PC-9 (cell line): ENCODE results near the gene DPP7. TPM values are rescaled to one million over a fixed set of nuclear protein-coding genes. Genes with fewer than 3 reads are reported as not detected.

Experiments
- BruUV-seq: library from RNA; stranded (reverse); fragments of 400-500 nt; replicated peaks from 2 replicates; lab custom pipeline; 2021; lab: Mats Ljungman, UMichigan
- CTCF ChIA-PET: fragments of 300-600 bp; sonication (Branson Sonifier 250); formaldehyde crosslinking; loops from one replicate; lab custom pipeline; 2022; ENCODE audit warnings: antibody characterized with exemption; lab: Charles Lee
- POLR2A ChIA-PET: fragments of 300-600 bp; sonication (Branson Sonifier 250); formaldehyde crosslinking; loops from one replicate; lab custom pipeline; 2022; ENCODE audit warnings: antibody characterized with exemption; ENCODE audit not compliant: unreplicated experiment; lab: Charles Lee
- DNase-seq, 2 experiments: peaks; one replicate each; pipeline versions ENCODE4 v3.0.0 to v3.0.0-alpha.2; 2015 to 2022; ENCODE audit warnings: mixed read lengths in 1 of 2
- H2AFZ ChIP-seq: fragments of 200-600 bp; sonication (generic); 2 replicates; pipeline ENCODE4 v1.8.1; 2017; ENCODE audit warnings: antibody characterized with exemption
- H3F3A ChIP-seq: fragments of 200-600 bp; sonication (generic); 2 replicates; pipeline ENCODE4 v1.8.1; 2017; ENCODE audit warnings: antibody characterized with exemption, mild to moderate bottlenecking, low read depth; ENCODE audit not compliant: insufficient read depth
- H3K27ac ChIP-seq: fragments of 200-600 bp; sonication (generic); 2 replicates; pipeline ENCODE4 v1.6.1; 2016; ENCODE audit warnings: mixed run types
- H3K27me3 ChIP-seq: fragments of 200-600 bp; sonication (generic); 2 replicates; pipeline ENCODE4 v1.6.1; 2016; ENCODE audit warnings: low read depth, mixed run types; ENCODE audit not compliant: insufficient read depth
- H3K36me3 ChIP-seq: fragments of 200-600 bp; sonication (generic); 2 replicates; pipeline ENCODE4 v1.6.1; 2016; ENCODE audit warnings: low read depth, mixed run types
- H3K4me1 ChIP-seq: fragments of 200-600 bp; sonication (generic); replicated peaks from 2 replicates; pipeline ENCODE4 v1.6.1; 2016; ENCODE audit warnings: mixed run types; ENCODE audit not compliant: insufficient read depth
- H3K4me2 ChIP-seq: fragments of 200-600 bp; sonication (generic); 2 replicates; pipeline ENCODE4 v1.6.1; 2017; ENCODE audit warnings: mixed run types
- H3K4me3 ChIP-seq: fragments of 200-600 bp; sonication (generic); 2 replicates; pipeline ENCODE4 v1.6.1; 2016; ENCODE audit warnings: mixed run types
- H3K79me2 ChIP-seq: fragments of 200-600 bp; sonication (generic); 2 replicates; pipeline ENCODE4 v1.6.1; 2017; ENCODE audit warnings: low read depth, mixed run types
- H3K9me2 ChIP-seq: fragments of 200-600 bp; sonication (generic); 2 replicates; pipeline ENCODE4 v1.8.1; 2017; ENCODE audit warnings: mild to moderate bottlenecking; ENCODE audit not compliant: insufficient read depth
- H3K9me3 ChIP-seq: fragments of 200-600 bp; sonication (generic); 2 replicates; pipeline ENCODE4 v1.8.1; 2016; ENCODE audit warnings: low read depth; ENCODE audit not compliant: insufficient read depth
- H4K20me1 ChIP-seq: fragments of 200-600 bp; sonication (generic); 2 replicates; pipeline ENCODE4 v1.8.1; 2017; ENCODE audit not compliant: insufficient read depth
- EZH2 ChIP-seq: fragments of 200-600 bp; sonication (generic); IDR thresholded peaks from 2 replicates; pipeline ENCODE4 v1.8.0; 2017; ENCODE audit warnings: antibody characterized with exemption, low read depth
- intact Hi-C: fragments of 100-400 bp; cut with micrococcal nuclease; formaldehyde crosslinking; loops from one replicate; pipeline ENCODE4 v1.10.0; 2022; ENCODE audit not compliant: unreplicated experiment
- total RNA-seq: library from RNA; stranded (reverse); gene quantifications from 2 replicates; pipeline ENCODE4 v1.2.3, GENCODE V29; 2021
- TF ChIP-seq, protein P1 (sequence below): fragments of 200-600 bp; sonication (generic); conservative IDR thresholded peaks from 2 replicates; pipeline ENCODE4 v1.6.1; 2017; ENCODE audit warnings: mixed run types, antibody characterized with exemption, mild to moderate bottlenecking, moderate library complexity

The DPP7 gene
- total RNA-seq, 1 experiment from 2014 or later, result 104 TPM

DNA sequence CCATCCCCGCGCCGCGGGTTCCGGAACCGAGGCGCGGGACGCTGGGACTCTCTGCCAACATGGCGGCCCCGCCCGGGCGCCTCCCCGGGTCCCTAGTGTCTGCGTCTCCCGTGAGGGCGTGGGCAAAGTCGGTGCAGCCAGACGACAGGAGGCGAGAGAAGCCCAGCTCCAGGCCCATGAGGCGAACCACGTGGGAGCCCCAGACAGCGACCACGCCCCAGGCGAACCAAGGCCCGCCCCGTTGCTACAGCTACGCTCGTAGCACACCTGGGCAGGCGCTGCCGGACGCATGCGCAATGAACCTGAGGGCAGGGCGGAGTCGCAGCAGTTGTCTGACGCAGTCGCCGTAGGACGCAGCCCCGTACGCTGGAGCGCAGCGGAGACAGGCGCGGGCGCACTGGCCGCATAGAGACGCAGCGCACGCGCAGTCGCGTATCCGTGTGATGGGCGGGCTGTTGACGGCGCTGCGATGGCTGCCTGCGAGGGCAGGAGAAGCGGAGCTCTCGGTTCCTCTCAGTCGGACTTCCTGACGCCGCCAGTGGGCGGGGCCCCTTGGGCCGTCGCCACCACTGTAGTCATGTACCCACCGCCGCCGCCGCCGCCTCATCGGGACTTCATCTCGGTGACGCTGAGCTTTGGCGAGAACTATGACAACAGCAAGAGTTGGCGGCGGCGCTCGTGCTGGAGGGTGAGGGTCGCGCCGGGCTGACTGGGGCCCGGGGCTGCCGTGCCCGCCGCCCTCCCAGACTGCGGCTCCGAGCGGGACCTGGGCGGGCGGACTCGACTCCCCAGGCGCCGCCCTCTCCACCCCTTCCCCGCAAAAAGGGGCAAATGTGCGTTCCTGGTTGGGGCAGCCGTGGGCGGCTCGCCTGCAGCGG, 27.8 kb downstream of the DPP7 start, which contains the start of gene MAN1B1:
TSS of gene MAN1B1 (plus strand) at position 455 of the 878 bp plus-strand sequence. CDS start at position 470, 15 bp downstream.
- Histone ChIP-seq H3K27ac (peak within 1 kb of the TSS; percentile 80), H4K20me1 (0 out of 2 replicates have a peak, but pooled peaks cover 4% of the 10 kb centered on the region), H3F3A (peaks cover 33% of the 10 kb centered on the region), H2AFZ (peak within 1 kb of the TSS; percentile 91), H3K36me3 (no peaks in the 10 kb centered on the region), H3K4me2 (peak within 1 kb of the TSS; percentile 87), H3K27me3 (no peaks in the 10 kb centered on the region), H3K4me3 (peak within 1 kb of the TSS; percentile 88), H3K79me2 (peaks cover 14% of the 10 kb centered on the region), H3K4me1 (peaks cover 39% of the 10 kb centered on the region), H3K9me2 (no peaks in the 10 kb centered on the region), H3K9me3 (no peaks in the 10 kb centered on the region)
- ChIA-PET CTCF (interaction anchor here (0.6 to 1.5 kb wide), 5 partner anchors 19 to 448 kb away, joined by 3 to 5 read pairs (median 3); no protein-coding TSS in a partner anchor), POLR2A (interaction anchor here (0.5 to 2.1 kb wide), 14 partner anchors 16 to 830 kb away, joined by 3 to 20 read pairs (median 6); partner anchors contain the start of genes NRARP, SAPCD2 and TUBB4B)
- peak; percentile 97 to 100 for DNase-seq
- BruUV-seq, result no TSS peak
- TF ChIP-seq, protein P1, sequence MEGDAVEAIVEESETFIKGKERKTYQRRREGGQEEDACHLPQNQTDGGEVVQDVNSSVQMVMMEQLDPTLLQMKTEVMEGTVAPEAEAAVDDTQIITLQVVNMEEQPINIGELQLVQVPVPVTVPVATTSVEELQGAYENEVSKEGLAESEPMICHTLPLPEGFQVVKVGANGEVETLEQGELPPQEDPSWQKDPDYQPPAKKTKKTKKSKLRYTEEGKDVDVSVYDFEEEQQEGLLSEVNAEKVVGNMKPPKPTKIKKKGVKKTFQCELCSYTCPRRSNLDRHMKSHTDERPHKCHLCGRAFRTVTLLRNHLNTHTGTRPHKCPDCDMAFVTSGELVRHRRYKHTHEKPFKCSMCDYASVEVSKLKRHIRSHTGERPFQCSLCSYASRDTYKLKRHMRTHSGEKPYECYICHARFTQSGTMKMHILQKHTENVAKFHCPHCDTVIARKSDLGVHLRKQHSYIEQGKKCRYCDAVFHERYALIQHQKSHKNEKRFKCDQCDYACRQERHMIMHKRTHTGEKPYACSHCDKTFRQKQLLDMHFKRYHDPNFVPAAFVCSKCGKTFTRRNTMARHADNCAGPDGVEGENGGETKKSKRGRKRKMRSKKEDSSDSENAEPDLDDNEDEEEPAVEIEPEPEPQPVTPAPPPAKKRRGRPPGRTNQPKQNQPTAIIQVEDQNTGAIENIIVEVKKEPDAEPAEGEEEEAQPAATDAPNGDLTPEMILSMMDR, result no peak
- no peak for TF ChIP-seq EZH2
- intact Hi-C loops, result loop anchor here (1.0 kb wide), 1 partner anchor 16 kb away; the partner anchor contains the start of gene SAPCD2

- H3K36me3 ChIP-seq, result no peaks in the 10 kb centered on the region
- H3K4me3 ChIP-seq, result peak overlapping the region; percentile 88
- peaks cover 39% of the 10 kb centered on the region for H3K4me1 ChIP-seq
- H2AFZ ChIP-seq, result peak overlapping the region; percentile 81
- H4K20me1 ChIP-seq, result 0 out of 2 replicates have a peak, but pooled peaks cover 4% of the 10 kb centered on the region
- TF ChIP-seq, protein P1, result no peak
- no peak for TF ChIP-seq EZH2
- peak overlapping the region; percentile 80 for H3K27ac ChIP-seq
- POLR2A ChIA-PET, result interaction anchor here (0.5 to 2.1 kb wide), 10 partner anchors 15 to 831 kb away, joined by 3 to 20 read pairs (median 6); partner anchors contain the start of genes SAPCD2 and TUBB4B
- no peaks in the 10 kb centered on the region for H3K27me3 ChIP-seq
- H3K9me3 ChIP-seq, result no peaks in the 10 kb centered on the region
- TSS peak; percentile 83 for BruUV-seq
- peaks cover 33% of the 10 kb centered on the region for H3F3A ChIP-seq
- H3K79me2 ChIP-seq, result peaks cover 14% of the 10 kb centered on the region
- DNase-seq, result peak; percentile 40 to 54
- H3K9me2 ChIP-seq, result no peaks in the 10 kb centered on the region
- intact Hi-C loops, result loop anchor here (1.0 kb wide), 1 partner anchor 16 kb away; the partner anchor contains the start of gene SAPCD2
- CTCF ChIA-PET, result interaction anchor here (0.6 to 1.5 kb wide), 4 partner anchors 18 to 138 kb away, joined by 3 to 5 read pairs (median 3); no protein-coding TSS in a partner anchor
- H3K4me2 ChIP-seq, result peak overlapping the region; percentile 72
Observed at GRCh38 chr9:137085920-137086530, 28.5 kb downstream of the DPP7 start.

DNA sequence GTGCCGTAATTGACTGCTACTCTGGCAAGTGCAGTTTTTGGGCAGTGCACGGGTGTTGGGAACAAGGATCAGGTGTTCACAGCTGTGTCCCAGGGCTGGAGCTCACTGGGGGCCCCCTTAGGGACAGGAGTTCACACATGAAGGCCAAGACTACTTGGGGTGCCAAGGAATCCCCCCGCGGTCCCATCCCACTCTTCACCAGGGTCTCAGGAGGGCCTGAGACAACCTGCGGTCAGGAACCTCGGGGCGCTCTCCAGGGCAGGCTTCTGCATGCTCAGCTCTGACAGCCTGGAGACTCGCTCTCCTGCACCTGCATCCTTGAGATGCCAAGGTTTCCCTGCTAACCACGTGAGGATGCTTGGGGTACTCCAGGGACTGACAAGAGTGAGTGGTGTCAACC, 30.0 kb downstream of the DPP7 start:
- Histone ChIP-seq H3K4me2 (no peak overlapping the region), H3F3A (peaks cover 33% of the 10 kb centered on the region), H3K9me3 (no peaks in the 10 kb centered on the region), H3K79me2 (peaks cover 14% of the 10 kb centered on the region), H3K4me3 (no peak overlapping the region), H3K9me2 (no peaks in the 10 kb centered on the region), H3K4me1 (peaks cover 39% of the 10 kb centered on the region), H3K36me3 (no peaks in the 10 kb centered on the region), H2AFZ (no peak overlapping the region), H3K27me3 (no peaks in the 10 kb centered on the region), H3K27ac (no peak overlapping the region; the same call in 1 of the 2 replicates), H4K20me1 (0 out of 2 replicates have a peak, but pooled peaks cover 4% of the 10 kb centered on the region)
- POLR2A ChIA-PET, result interaction anchor here (0.7 kb wide), 1 partner anchor 14 kb away, joined by 5 read pairs; the partner anchor contains the start of gene SAPCD2
- TF ChIP-seq, protein P1, result no peak
- TF ChIP-seq EZH2, result no peak
- intact Hi-C loops, result no loop called here
- BruUV-seq, result no TSS peak
- no peak for DNase-seq
- CTCF ChIA-PET, result interaction anchor here (0.6 kb wide), 1 partner anchor 38 kb away, joined by 13 read pairs; no protein-coding TSS in a partner anchor
